Lower leg skin (tissue), 4 donors: ENCODE measurements around the gene NUCKS1. TPM values are rescaled to one million over a fixed set of nuclear protein-coding genes. Genes with fewer than 3 reads are reported as not detected.

Source experiments
- DNase-seq, 2 donors: peaks; one replicate each; pipeline ENCODE4 v3.0.0-alpha.2; 2019; ENCODE audit warnings: low spot score in 2 of 2
- H3K4me3 ChIP-seq: fragments of 200-600 bp; sonication (generic); 2 replicates; pipeline ENCODE4 v1.5.1; 2017; ENCODE audit warnings: mild to moderate bottlenecking, low read depth; ENCODE audit not compliant: poor library complexity, severe bottlenecking
- CTCF ChIP-seq, 3 donors: fragments of 450-650 bp; IDR thresholded peaks; one replicate each; pipeline ENCODE4 v1.5.1; 2016; ENCODE audit warnings: antibody characterized with exemption in 3 of 3, mild to moderate bottlenecking in 3 of 3, moderate library complexity in 2 of 3
- POLR2A ChIP-seq, 2 donors: fragments of 450-650 bp; IDR thresholded peaks; one replicate each; pipeline ENCODE4 v1.6.1; 2016 to 2017; ENCODE audit warnings: antibody characterized with exemption in 2 of 2, mild to moderate bottlenecking in 1 of 2, moderate library complexity in 1 of 2
- WGBS, 2 donors: methylation state at CpG; one replicate each; pipeline ENCODE4 v1.1.5; 2018; 5-methylcytosine and 5-hydroxymethylcytosine counted together
- intact Hi-C: fragments of 100-400 bp; cut with DNase I; formaldehyde crosslinking; loops from one replicate; pipeline ENCODE4 v1.15.0; 2023; ENCODE audit warnings: low total_unique reads
- total RNA-seq, 4 donors: library from RNA; depleted of rRNA; stranded (reverse); fragments of >200 nt; gene quantifications; one replicate each; pipeline ENCODE4 v1.1.0, GENCODE V29; 2016

Gene NUCKS1
- total RNA-seq, 4 donors from 2014 or later = 49.5 to 143 (median 66.0) TPM

- TF ChIP-seq POLR2A (IDR thresholded peaks at IDR 0.05) = no peak
- TF ChIP-seq CTCF (IDR thresholded peaks at IDR 0.05) = no peak
- WGBS, 2 donors = 83 to 84% methylated on average over 6 of the region's 6 CpGs
- no peak overlapping the region for H3K4me3 ChIP-seq
- intact Hi-C loops = no loop called here
- DNase-seq = no peak
These were observed 43.1 kb downstream of the NUCKS1 start for GRCh38 chr1:205706601-205707502.

- WGBS, 2 donors = 79 to 84% methylated on average over 2 of the region's 2 CpGs
- intact Hi-C loops = no loop called here
- no peak for DNase-seq
These were observed 45.1 kb downstream of the NUCKS1 start for GRCh38 chr1:205704903-205705302.

GRCh38 chr1:205703072-205703471 is 46.9 kb downstream of the NUCKS1 start:
- WGBS, 2 donors = 90 to 95% methylated on average over 1 of the region's 1 CpG
- no peak for DNase-seq
- intact Hi-C loops = no loop called here
- no peak overlapping the region for H3K4me3 ChIP-seq
- no peak for TF ChIP-seq CTCF (IDR thresholded peaks at IDR 0.05)
- no peak for TF ChIP-seq POLR2A (IDR thresholded peaks at IDR 0.05)

More at GRCh38 chr1:205704903-205705302, 45.1 kb downstream of the NUCKS1 start:
- no peak for TF ChIP-seq CTCF (IDR thresholded peaks at IDR 0.05)
- TF ChIP-seq POLR2A (IDR thresholded peaks at IDR 0.05) = no peak
- H3K4me3 ChIP-seq = no peak overlapping the region

- TF ChIP-seq POLR2A (IDR thresholded peaks at IDR 0.05) = no peak
- no peak for TF ChIP-seq CTCF (IDR thresholded peaks at IDR 0.05)
- H3K4me3 ChIP-seq = no peak overlapping the region
- DNase-seq = no peak
- intact Hi-C loops = no loop called here
- WGBS, 2 donors = 72 to 80% methylated on average over 4 of the region's 4 CpGs
These were observed 48.1 kb downstream of the NUCKS1 start for GRCh38 chr1:205701891-205702290.

- 37 to 72% methylated on average over 2 of the region's 2 CpGs for WGBS, 2 donors
- TF ChIP-seq POLR2A (IDR thresholded peaks at IDR 0.05) (no peak), CTCF (IDR thresholded peaks at IDR 0.05) (no peak)
- peak in 1 of 2 donors; percentile 66 for DNase-seq
- intact Hi-C loops = no loop called here
- no peak overlapping the region for H3K4me3 ChIP-seq
These were observed 48.6 kb downstream of the NUCKS1 start for GRCh38 chr1:205701420-205701819.
